Measurements from ENCODE around the gene VPS13C. TPM values are rescaled to one million over a fixed set of nuclear protein-coding genes. Genes with fewer than 3 reads are reported as not detected.

The VPS13C gene
- total RNA-seq, 1 donor from 2014 or later, result 32.9 TPM

- peaks cover 86% of the 10 kb centered on the region for H3K36me3 ChIP-seq
- no peak for DNase-seq
- no peak overlapping the region for H3K27ac ChIP-seq (replicated peaks)
- intact Hi-C loops (cut with micrococcal nuclease), result no loop called here
- no peak overlapping the region for H3K4me3 ChIP-seq
- H3K9me3 ChIP-seq (replicated peaks), result peaks cover 41% of the 10 kb centered on the region
- H3K4me1 ChIP-seq, result peaks cover 6% of the 10 kb centered on the region
- TF ChIP-seq, protein P1, sequence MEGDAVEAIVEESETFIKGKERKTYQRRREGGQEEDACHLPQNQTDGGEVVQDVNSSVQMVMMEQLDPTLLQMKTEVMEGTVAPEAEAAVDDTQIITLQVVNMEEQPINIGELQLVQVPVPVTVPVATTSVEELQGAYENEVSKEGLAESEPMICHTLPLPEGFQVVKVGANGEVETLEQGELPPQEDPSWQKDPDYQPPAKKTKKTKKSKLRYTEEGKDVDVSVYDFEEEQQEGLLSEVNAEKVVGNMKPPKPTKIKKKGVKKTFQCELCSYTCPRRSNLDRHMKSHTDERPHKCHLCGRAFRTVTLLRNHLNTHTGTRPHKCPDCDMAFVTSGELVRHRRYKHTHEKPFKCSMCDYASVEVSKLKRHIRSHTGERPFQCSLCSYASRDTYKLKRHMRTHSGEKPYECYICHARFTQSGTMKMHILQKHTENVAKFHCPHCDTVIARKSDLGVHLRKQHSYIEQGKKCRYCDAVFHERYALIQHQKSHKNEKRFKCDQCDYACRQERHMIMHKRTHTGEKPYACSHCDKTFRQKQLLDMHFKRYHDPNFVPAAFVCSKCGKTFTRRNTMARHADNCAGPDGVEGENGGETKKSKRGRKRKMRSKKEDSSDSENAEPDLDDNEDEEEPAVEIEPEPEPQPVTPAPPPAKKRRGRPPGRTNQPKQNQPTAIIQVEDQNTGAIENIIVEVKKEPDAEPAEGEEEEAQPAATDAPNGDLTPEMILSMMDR (IDR thresholded peaks at IDR 0.05; ENCODE audit: borderline replicate concordance), result no peak
- no peaks in the 10 kb centered on the region for H3K27me3 ChIP-seq (ENCODE audit: low read depth)
Measured at GRCh38 chr15:61893146-61893545, 167.1 kb downstream of the VPS13C start.

DNA sequence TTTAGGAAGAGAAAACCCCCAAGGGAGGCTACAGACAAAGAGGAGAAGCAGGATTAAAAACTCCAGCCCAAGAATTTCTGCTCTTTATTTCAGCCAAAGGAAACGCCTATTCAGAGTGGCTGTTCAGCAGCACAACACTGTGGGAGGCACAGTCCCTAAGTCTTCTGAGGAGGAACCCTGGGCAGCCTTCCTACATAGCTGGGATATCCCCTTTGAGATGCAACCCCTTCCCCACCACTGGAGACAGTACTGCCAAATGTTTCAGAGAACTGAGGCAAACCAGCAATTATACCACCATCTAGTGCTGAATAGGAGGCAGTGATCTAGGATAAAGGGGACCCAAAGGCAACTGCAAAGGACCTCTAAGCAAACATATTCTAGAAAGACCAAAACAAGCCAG is 168.1 kb downstream of the VPS13C start:
- H3K9me3 ChIP-seq (replicated peaks), result peaks cover 35% of the 10 kb centered on the region
- peaks cover 6% of the 10 kb centered on the region for H3K4me1 ChIP-seq
- DNase-seq, result no peak
- TF ChIP-seq, protein P1 (IDR thresholded peaks at IDR 0.05; ENCODE audit: borderline replicate concordance), result no peak
- H3K36me3 ChIP-seq, result peaks cover 89% of the 10 kb centered on the region
- peak overlapping the region; percentile 21 for H3K27ac ChIP-seq (replicated peaks)
- H3K27me3 ChIP-seq (ENCODE audit: low read depth), result no peaks in the 10 kb centered on the region
- no peak overlapping the region for H3K4me3 ChIP-seq
- intact Hi-C loops (cut with micrococcal nuclease), result no loop called here

- Histone ChIP-seq H3K4me3 (no peak overlapping the region), H3K36me3 (peaks cover 86% of the 10 kb centered on the region), H3K9me3 (replicated peaks) (peaks cover 27% of the 10 kb centered on the region), H3K27ac (replicated peaks) (no peak overlapping the region), H3K4me1 (peaks cover 6% of the 10 kb centered on the region), H3K27me3 (ENCODE audit: low read depth) (no peaks in the 10 kb centered on the region)
- intact Hi-C loops (cut with micrococcal nuclease), result no loop called here
- DNase-seq, result no peak
- TF ChIP-seq, protein P1 (IDR thresholded peaks at IDR 0.05; ENCODE audit: borderline replicate concordance), result no peak
Measured at GRCh38 chr15:61890106-61890505, 170.1 kb downstream of the VPS13C start.

- Histone ChIP-seq H3K9me3 (replicated peaks) (peaks cover 27% of the 10 kb centered on the region), H3K27me3 (ENCODE audit: low read depth) (no peaks in the 10 kb centered on the region), H3K27ac (replicated peaks) (no peak overlapping the region), H3K4me1 (peaks cover 6% of the 10 kb centered on the region), H3K36me3 (peaks cover 82% of the 10 kb centered on the region), H3K4me3 (no peak overlapping the region)
- intact Hi-C loops (cut with micrococcal nuclease), result no loop called here
- DNase-seq, result no peak
- TF ChIP-seq, protein P1 (IDR thresholded peaks at IDR 0.05; ENCODE audit: borderline replicate concordance), result no peak
Measured at GRCh38 chr15:61889706-61890105, 170.5 kb downstream of the VPS13C start.

DNA sequence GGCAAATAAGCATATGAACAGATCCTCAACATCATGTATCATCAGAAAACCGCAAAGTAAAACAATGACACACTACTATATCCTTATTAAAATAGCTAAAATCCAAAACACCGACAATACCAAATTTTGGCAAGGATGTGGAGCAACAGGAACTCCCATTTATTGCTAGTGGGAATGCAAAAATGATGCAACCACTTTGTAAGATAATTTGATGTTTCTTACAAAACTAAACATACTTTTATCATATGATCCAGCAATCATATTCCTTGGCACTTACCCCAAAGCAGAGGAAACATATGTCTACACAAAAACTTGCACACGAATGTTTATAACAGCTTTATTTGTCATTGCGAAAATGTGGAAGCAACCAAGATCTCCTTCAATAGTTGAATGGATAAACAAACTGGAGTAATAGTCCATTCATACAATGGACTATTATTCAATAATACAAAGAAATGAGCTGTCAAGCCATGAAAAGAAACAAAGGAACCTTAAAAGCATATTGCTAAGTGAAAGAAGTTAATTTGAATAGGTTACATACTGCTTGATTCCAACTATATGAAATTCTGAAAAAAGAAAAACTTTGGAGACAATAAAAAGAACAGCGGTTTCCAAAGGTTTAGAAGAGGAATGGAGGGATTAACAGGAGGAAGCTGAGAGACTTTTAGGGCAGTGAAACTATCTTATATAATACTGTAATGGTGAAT is 172.0 kb downstream of the VPS13C start:
- Histone ChIP-seq H3K4me1 (peaks cover 6% of the 10 kb centered on the region), H3K27ac (replicated peaks) (no peak overlapping the region), H3K27me3 (ENCODE audit: low read depth) (no peaks in the 10 kb centered on the region), H3K4me3 (no peak overlapping the region), H3K36me3 (peaks cover 71% of the 10 kb centered on the region), H3K9me3 (replicated peaks) (peaks cover 13% of the 10 kb centered on the region)
- intact Hi-C loops (cut with micrococcal nuclease), result no loop called here
- DNase-seq, result no peak
- TF ChIP-seq, protein P1 (IDR thresholded peaks at IDR 0.05; ENCODE audit: borderline replicate concordance), result no peak
